Activated T-helper 2 cell treated with anti-CD3 and anti-CD28 coated beads, Interferon-gamma antibody, Interleukin-2, Interleukin-4, amounts not matched to agents 10 μg/mL and 5 μg/mL and 100 μg/mL, durations not matched to agents 14 hours and 24 hours and 36 hours (primary cell): ENCODE results near the gene GSTO1. TPM values are rescaled to one million over a fixed set of nuclear protein-coding genes. Genes with fewer than 3 reads are reported as not detected.
A peak's percentile ranks its signal among the peaks of the same experiment; 100 is the strongest.

Experiments
- DNase-seq: peaks from one replicate; pipeline ENCODE4 v3.0.0; 2021; ENCODE audit warnings: low spot score
- H3K27ac Mint-ChIP-seq: one replicate; pipeline ENCODE4 v1.8.0; 2021; ENCODE audit warnings: mixed read lengths
- H3K27me3 Mint-ChIP-seq: one replicate; pipeline ENCODE4 v1.8.0; 2021; ENCODE audit warnings: low read depth, mixed read lengths
- H3K36me3 Mint-ChIP-seq: one replicate; pipeline ENCODE4 v1.8.0; 2021; ENCODE audit warnings: low read depth, mixed read lengths
- H3K4me1 Mint-ChIP-seq: one replicate; pipeline ENCODE4 v1.8.0; 2021; ENCODE audit warnings: low read depth, mixed read lengths
- H3K4me3 Mint-ChIP-seq: one replicate; pipeline ENCODE4 v1.8.0; 2021; ENCODE audit warnings: low read depth, mild to moderate bottlenecking, moderate library complexity, mixed read lengths
- H3K9me3 Mint-ChIP-seq: one replicate; pipeline ENCODE4 v1.8.0; 2021; ENCODE audit warnings: mixed read lengths
- intact Hi-C: fragments of 100-400 bp; cut with micrococcal nuclease; formaldehyde crosslinking; loops from one replicate; pipeline ENCODE4 v1.15.1; 2023
- total RNA-seq: library from RNA; stranded (reverse); gene quantifications from 2 replicates; pipeline ENCODE4 v1.2.3, GENCODE V29; 2022

Gene GSTO1
- total RNA-seq, 1 donor from 2014 or later: 168 TPM

- H3K27me3 Mint-ChIP-seq: no peaks in the 10 kb centered on the region
- no peak overlapping the region for H3K27ac Mint-ChIP-seq
- H3K9me3 Mint-ChIP-seq: peaks cover 17% of the 10 kb centered on the region
- intact Hi-C loops: no loop called here
- DNase-seq: no peak
- peaks cover 26% of the 10 kb centered on the region for H3K36me3 Mint-ChIP-seq
- peaks cover 57% of the 10 kb centered on the region for H3K4me1 Mint-ChIP-seq
- no peak overlapping the region for H3K4me3 Mint-ChIP-seq
These were observed 49.7 kb downstream of the GSTO1 start for GRCh38 chr10:104304356-104304745.

- peaks cover 17% of the 10 kb centered on the region for H3K9me3 Mint-ChIP-seq
- H3K27ac Mint-ChIP-seq: no peak overlapping the region
- H3K4me1 Mint-ChIP-seq: peaks cover 51% of the 10 kb centered on the region
- no peak for DNase-seq
- no peak overlapping the region for H3K4me3 Mint-ChIP-seq
- no peaks in the 10 kb centered on the region for H3K27me3 Mint-ChIP-seq
- H3K36me3 Mint-ChIP-seq: peaks cover 32% of the 10 kb centered on the region
- intact Hi-C loops: loop anchor here (1.0 kb wide), 3 partner anchors 14 to 45 kb away; no protein-coding TSS in a partner anchor
These were observed 50.2 kb downstream of the GSTO1 start for GRCh38 chr10:104304927-104305326.

GRCh38 chr10:104306897-104307296 lies 52.2 kb downstream of the GSTO1 start:
- H3K27me3 Mint-ChIP-seq: no peaks in the 10 kb centered on the region
- peaks cover 35% of the 10 kb centered on the region for H3K36me3 Mint-ChIP-seq
- H3K4me1 Mint-ChIP-seq: peaks cover 42% of the 10 kb centered on the region
- H3K4me3 Mint-ChIP-seq: no peak overlapping the region
- intact Hi-C loops: no loop called here
- peaks cover 13% of the 10 kb centered on the region for H3K9me3 Mint-ChIP-seq
- no peak overlapping the region for H3K27ac Mint-ChIP-seq
- DNase-seq: no peak

- no peaks in the 10 kb centered on the region for H3K27me3 Mint-ChIP-seq
These were observed 53.1 kb downstream of the GSTO1 start for GRCh38 chr10:104307576-104308438.

GRCh38 chr10:104308439-104308903 lies 53.8 kb downstream of the GSTO1 start:
- Mint-ChIP-seq H3K4me3 (peak overlapping the region; percentile 6), H3K4me1 (peaks cover 38% of the 10 kb centered on the region), H3K27me3 (no peaks in the 10 kb centered on the region), H3K9me3 (no peaks in the 10 kb centered on the region), H3K27ac (peak overlapping the region; percentile 67), H3K36me3 (peaks cover 41% of the 10 kb centered on the region)
- intact Hi-C loops: loop anchor here (1.0 kb wide), 1 partner anchor 29 kb away; no protein-coding TSS in a partner anchor
- DNase-seq: no peak

More at GRCh38 chr10:104307576-104308438, 53.1 kb downstream of the GSTO1 start:
- peaks cover 5% of the 10 kb centered on the region for H3K9me3 Mint-ChIP-seq
- peak overlapping the region; percentile 67 for H3K27ac Mint-ChIP-seq
- intact Hi-C loops: loop anchor here (1.0 kb wide), 1 partner anchor 29 kb away; no protein-coding TSS in a partner anchor
- H3K36me3 Mint-ChIP-seq: peaks cover 40% of the 10 kb centered on the region
- peaks cover 42% of the 10 kb centered on the region for H3K4me1 Mint-ChIP-seq
- no peak for DNase-seq
- no peak overlapping the region for H3K4me3 Mint-ChIP-seq

GRCh38 chr10:104309980-104310978 lies 55.6 kb downstream of the GSTO1 start:
- H3K4me3 Mint-ChIP-seq: no peak overlapping the region
- H3K9me3 Mint-ChIP-seq: no peaks in the 10 kb centered on the region
- no peak overlapping the region for H3K27ac Mint-ChIP-seq
- peaks cover 49% of the 10 kb centered on the region for H3K36me3 Mint-ChIP-seq
- intact Hi-C loops: no loop called here
- H3K4me1 Mint-ChIP-seq: peaks cover 32% of the 10 kb centered on the region
- DNase-seq: no peak
- no peaks in the 10 kb centered on the region for H3K27me3 Mint-ChIP-seq

- H3K27ac Mint-ChIP-seq: no peak overlapping the region
- intact Hi-C loops: no loop called here
- H3K4me1 Mint-ChIP-seq: peaks cover 26% of the 10 kb centered on the region
- peaks cover 54% of the 10 kb centered on the region for H3K36me3 Mint-ChIP-seq
- no peaks in the 10 kb centered on the region for H3K9me3 Mint-ChIP-seq
- DNase-seq: no peak
- H3K27me3 Mint-ChIP-seq: no peaks in the 10 kb centered on the region
- no peak overlapping the region for H3K4me3 Mint-ChIP-seq
These were observed 56.6 kb downstream of the GSTO1 start for GRCh38 chr10:104311184-104311720.

- H3K36me3 Mint-ChIP-seq: peaks cover 47% of the 10 kb centered on the region
- H3K27ac Mint-ChIP-seq: no peak overlapping the region
- H3K9me3 Mint-ChIP-seq: no peaks in the 10 kb centered on the region
- no peak overlapping the region for H3K4me3 Mint-ChIP-seq
- intact Hi-C loops: no loop called here
- H3K27me3 Mint-ChIP-seq: no peaks in the 10 kb centered on the region
- peaks cover 21% of the 10 kb centered on the region for H3K4me1 Mint-ChIP-seq
- no peak for DNase-seq
These were observed 60.1 kb downstream of the GSTO1 start for GRCh38 chr10:104314591-104315485.

GRCh38 chr10:104315486-104315921 lies 60.8 kb downstream of the GSTO1 start:
- intact Hi-C loops: no loop called here
- no peak for DNase-seq
- Mint-ChIP-seq H3K4me1 (peaks cover 20% of the 10 kb centered on the region), H3K27ac (no peak overlapping the region), H3K9me3 (no peaks in the 10 kb centered on the region), H3K27me3 (no peaks in the 10 kb centered on the region), H3K4me3 (no peak overlapping the region), H3K36me3 (peaks cover 41% of the 10 kb centered on the region)

- Mint-ChIP-seq H3K27ac (no peak overlapping the region), H3K36me3 (peaks cover 41% of the 10 kb centered on the region), H3K4me3 (no peak overlapping the region), H3K27me3 (no peaks in the 10 kb centered on the region), H3K9me3 (no peaks in the 10 kb centered on the region), H3K4me1 (peaks cover 19% of the 10 kb centered on the region)
- intact Hi-C loops: no loop called here
- DNase-seq: no peak
These were observed 61.8 kb downstream of the GSTO1 start for GRCh38 chr10:104316321-104317099.
